ENCODE results near the gene RBCK1.

RBCK1 gene

DNA sequence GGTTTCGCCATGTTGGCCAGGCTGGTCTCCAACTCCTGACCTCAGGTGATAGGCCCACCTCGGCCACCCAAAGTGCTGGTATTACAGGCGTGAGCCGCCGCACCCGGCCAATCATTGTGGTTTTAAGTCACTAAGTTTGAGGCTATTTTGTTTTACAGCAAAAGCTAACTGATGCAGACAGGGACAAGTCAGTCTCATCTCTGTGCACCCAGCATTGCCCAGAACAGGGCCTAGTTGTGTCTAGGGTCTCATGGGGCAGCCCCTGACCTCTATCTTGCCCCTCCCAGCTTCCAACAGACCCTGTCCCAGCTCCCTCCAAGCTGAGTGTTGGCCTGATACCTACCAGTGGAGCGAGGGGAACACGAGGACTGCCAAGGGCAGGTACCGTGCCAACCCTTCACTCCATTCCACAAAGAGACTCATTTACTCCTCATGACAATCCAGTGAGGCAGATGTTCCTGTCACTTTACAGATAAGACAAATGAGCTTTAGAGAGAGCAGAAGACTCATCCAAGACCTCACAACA is 8.9 kb upstream of the RBCK1 start:
- no peak for DNase-seq (ENCODE audit: low spot score)

DNA sequence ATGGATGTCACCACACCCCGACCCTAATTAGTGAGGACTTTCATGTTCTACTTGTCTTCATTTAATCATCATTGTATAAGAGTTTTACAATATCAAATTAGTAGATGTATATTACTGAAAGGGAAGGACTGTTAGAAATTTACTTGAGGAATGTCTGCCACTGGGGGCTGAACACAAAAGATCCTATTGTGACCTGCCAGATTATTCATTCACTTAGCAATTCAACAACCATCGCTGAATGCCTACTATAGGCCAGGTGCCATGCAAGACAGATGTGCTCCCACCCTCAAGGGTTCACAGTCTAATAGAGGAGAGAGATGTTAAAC is 8.0 kb upstream of the RBCK1 start:
- DNase-seq (ENCODE audit: low spot score), result no peak

DNA sequence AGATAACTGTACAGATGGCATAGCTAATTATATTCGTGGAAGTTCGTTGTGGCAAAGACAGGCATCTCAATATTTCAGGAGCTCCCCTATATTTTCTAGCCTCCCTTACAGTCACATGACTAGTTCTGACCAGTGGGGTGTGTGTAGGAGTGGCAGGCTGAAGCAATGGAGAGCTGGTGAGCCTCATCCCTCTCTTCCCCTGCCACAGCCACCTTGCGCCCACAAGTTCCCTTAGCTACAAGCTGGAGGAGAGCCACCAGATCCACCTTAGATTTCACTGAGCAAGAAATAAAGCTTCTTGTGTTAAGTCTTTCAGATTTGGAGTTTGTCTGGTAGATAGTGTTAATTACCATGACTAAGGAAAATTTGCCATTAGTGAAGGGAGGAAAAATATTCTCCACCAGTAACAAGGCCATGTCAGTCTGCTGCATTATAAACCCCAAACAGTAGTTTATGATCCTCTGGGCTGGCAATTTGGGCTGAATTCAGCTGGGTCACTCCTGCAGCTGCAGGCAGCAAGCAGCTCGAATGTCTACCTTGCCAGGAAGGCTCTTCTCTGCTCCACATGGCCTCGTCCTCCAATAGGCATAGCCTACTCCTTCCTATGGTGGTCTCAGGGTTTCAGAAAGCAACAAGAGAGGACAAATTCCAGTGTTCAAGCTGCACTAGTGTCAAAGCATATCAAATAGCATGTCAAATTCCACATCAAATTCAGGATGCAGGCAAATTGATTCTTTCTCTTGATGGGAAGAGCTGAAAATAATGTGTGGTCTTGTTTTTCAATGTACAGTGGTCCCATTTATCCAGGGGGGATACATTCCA is 7.4 kb upstream of the RBCK1 start:
- no peak for DNase-seq (ENCODE audit: low spot score)

DNA sequence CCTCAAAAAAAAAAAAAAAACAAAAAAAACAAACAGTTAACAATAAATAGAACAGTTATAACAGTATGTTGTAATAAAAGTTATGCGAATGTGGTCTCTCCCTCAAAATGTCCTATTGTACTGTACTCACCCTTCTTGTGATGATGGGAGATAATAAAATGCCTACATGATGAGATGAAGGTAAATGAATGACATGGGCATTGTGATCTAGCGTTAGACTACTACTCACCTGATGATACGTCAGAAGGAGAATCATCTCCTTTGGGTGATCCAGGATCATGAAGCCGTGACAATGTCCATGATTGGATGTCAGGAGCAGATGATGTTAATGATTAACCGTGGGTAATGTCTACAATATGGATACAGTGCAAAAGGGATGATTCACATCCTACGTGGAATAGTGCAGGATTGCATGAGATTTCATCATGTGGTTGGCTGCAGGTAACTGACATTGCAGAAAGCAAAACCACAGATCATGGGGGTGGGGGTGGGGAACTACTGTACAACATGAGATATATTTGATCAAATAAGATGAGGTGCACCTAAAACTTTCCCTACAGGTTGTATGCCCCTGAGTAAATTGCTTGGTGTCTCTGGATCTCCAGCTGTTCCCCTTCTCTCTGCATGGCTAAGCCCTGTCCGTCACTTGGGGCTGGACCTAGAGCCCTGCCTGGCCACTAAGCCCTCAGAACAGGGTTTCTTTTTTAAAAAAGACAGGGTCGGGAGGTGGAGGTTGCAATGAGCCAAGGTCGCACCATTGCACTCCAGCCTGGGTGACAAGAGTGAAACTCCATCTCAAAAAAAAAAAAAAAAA is 6.2 kb upstream of the RBCK1 start:
- no peak for DNase-seq (ENCODE audit: low spot score)

DNA sequence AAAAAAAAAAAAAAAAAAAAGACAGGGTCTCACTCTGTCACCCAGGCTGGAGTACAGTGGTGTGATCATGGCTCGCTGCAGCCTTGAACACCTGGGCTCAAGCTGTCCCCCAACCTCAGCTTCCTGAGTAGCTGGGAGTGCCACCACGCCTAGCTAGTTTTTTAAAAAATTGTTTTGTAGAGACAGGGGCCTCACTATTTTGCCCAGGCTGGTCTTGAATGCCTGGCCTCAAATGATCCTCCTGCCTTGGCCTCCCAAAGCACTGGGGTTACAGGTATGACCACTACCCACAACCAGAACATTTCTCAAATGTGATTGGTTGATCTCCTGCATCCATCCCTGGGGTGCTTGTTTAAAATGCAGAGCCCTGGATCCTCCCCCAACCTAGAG is 5.6 kb upstream of the RBCK1 start:
- no peak for DNase-seq (ENCODE audit: low spot score)

DNA sequence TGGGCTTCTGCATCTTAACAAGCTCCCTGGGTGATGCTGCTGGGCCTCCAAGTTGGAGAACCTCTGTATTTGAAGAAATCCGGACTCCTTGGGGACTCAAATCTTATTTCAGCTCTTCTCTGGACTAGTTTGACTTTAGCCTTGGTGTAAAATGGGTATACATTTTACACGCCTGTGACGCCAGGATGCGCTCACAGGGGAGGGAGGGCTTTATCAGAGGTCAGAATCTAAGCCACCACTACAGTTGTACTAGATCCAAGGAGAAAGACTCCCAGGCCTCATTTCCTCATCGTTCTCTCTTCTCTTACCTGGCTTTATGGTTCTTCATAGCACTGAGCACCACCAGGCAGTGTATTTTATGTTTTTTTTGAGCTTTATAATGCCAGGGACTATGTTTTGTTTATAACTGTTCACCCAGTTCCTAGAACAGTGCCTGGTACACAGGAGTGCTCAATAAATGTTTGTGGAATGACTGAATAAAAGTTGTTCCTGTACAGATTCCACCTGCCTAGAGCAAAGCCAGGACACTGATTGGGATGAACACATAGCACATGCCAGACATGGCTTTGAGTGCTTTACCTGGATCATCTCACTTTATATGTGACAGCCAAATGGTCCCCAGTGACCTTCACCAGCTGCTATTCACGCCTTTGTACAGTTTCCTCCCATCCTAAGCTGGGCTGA is 5.1 kb upstream of the RBCK1 start:
- DNase-seq (ENCODE audit: low spot score), result no peak

DNA sequence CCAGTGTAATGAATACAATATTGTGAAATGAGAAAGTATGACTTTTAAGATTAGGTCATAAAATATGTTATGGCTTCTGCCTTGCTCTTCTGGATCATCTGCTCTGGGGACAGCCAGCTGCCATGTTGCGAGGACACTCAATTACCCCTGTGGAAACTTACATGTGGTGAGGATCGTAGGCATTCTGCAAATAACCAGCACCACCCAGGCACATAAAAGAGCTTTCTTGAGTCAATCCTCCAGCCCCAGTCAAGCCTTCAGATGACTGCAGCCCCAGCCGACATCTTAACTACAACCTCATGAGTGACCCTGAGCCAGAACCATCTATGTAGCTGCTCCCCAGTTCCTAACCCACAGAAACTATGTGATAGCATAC is 4.5 kb upstream of the RBCK1 start:
- DNase-seq (ENCODE audit: low spot score), result no peak

DNA sequence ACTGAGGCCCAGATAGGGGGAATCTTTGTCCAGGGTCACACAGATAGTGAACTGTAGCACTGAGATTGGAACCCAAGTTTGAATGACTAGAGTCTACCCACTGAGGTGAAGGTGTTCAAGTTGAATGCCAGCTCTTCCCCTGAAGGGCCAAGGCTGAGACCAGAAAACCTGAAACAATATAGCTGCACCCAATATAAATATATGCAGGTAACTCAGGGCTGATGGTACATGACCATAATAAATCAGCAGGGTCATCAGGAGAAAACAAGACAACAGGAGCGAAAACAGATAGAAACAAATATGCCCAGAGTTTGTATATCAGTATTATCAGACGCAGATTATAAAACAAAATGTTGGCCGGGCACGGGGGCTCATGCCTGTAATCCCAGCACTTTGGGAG is 4.0 kb upstream of the RBCK1 start:
- DNase-seq (ENCODE audit: low spot score), result no peak

DNA sequence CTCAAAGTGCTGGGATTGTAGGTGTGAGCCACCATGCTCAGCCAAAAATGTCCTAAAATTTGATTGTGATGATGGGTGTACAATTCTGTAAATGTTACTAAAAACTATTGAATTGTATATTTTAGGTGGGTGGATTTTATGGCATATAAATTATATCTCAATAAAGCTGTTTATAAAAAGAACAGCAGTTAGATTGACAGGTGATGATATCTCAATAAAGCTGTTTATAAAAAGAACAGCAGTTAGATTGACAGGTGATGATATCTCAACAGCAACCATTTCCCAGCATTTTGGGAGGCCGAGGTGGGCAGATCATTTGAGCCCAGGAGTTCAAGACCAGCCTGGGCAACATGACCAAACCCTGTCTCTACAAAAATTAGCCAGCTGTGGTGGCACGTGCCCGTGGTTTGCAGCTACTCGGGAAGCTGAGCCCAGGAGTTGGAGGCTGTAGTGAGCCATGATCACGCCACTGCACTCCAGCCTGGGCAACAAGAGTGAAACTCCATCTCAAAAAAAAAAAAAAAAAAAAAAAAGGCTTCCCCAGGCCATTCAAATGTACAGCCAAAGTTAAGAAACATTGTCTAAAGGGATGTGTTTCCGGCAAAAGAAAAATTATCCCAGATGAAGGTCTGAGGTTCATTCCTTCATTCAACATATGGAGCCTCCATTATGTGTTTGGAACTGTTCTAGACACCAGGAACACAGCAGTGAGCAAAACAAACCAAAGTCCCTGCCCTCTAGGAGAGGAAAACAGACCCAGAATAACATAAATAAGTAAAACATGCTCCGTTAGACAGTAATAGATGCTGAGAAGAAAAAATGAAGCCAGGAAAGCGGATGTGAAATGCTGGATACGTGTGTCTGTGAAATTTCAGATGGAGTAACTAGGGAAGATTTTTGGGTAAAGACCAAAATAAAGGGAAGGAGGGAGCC is 1.6 kb upstream of the RBCK1 start:
- DNase-seq (ENCODE audit: low spot score), result no peak

DNA sequence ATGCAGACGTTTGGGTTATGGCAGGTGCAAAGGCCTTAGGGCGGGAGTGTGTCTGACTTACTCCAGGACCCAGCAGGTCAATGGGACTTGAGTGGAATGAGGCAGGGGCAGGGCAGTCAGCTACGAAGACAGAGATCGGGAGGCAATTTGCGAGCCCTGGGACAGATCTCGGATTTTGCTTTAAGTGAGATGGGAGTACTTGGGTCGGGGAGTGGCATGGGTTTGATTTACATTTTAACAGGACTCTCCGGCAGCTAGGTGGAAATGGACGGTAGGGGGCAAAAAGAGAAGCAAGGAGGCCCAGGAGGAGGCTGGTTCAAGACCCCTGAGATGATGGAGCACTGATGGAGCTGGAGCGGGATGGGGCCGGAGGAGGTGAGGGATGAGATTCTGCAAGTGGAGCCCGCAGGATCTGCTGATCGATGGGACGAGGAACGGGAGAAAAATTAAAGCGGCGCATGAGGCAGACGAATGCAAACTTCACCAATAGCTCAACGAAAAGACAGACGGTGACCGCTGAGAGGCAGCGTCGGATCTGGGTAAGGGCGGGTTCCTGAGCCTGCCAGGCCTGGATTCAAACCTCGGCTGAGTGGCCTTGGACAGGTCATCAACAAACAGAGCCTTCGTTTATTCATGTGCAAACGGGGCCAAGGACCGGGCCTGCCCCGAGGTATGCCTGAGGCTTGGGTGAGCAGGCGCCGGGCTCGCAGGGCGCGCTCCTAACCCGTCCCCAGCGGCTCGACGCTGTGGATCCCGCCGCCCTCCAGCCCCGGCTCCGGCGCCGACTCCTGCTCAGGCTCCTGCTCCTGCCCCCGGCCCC is 756 bp upstream of the RBCK1 start:
- peak; percentile 94 for DNase-seq (ENCODE audit: low spot score)

DNA sequence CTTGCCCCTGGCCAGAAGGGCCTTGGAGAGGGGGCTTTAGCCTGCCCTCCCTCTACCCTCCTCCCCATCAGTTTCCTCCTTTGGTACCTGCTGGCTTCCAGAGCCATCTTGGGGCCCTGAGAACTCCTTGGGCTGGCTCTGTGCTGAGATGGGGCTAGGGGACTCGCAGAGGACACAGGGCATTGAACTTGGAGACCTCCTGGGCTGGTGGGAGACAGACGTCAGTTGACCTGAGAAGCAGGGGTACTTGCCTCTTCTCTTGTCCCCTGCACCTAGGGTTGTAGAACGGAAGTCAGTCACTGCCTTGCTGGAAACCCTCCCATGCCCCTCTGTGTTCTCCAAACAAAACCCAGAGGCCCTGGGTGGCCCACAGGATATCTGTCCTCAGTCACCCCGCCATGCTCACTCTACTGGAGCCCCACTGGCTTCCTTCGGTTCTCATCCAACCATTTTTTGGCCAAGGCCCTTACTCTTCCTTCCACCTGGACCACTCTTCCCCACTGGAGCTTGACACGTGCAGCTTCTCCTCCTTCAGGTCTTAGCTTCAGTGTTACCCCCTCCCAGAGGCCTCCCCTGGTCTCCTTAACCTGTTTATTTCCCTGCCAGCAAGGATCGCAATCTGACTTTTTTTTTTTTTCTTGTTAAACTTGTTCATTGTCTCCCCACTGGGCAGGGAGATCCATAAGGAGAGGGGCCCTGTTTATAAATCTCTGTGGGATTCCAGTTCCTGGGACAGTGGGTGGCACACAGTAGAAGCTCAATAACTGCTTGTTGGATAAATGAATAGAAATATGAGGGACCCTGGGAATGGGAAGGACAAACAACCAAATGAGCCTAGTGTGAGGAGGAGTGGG is 971 bp downstream of the RBCK1 start:
- no peak for DNase-seq (ENCODE audit: low spot score)

DNA sequence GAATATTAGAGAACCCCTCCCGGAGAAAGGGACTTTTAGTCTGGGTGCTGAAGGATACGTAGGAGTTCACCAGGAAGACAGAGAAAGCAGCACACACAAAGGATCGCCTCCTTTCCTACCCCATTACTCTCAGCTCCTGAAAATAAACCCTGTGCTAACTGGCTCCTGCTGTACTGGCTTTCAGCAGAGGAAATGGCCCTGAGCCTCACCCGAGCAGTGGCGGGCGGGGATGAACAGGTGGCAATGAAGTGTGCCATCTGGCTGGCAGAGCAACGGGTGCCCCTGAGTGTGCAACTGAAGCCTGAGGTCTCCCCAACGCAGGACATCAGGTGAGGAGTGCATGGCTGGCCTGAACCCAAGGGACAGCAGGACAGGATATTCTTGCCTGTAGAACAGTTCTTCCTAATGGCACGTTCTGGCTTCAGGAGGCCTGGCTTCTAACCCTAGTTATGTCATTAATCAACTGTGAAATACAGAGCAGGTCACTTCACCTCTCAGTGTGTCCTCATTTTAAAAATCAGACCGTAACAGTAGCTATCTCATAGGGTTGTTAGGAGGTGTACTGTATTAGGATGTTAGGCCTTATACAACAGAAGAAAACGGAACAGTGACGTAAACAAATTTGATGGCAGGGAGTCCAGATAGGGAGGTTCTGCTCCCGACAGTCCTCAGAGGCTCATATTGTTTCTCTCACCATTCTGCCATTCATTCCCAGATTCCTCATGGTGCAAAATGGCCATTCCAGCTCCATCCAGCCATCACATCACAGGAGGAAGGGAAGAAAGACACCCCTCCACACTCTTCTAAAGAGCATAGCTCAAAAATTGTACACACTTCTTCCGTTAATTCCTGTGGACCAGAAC is 1.8 kb downstream of the RBCK1 start:
- DNase-seq (ENCODE audit: low spot score), result no peak

DNA sequence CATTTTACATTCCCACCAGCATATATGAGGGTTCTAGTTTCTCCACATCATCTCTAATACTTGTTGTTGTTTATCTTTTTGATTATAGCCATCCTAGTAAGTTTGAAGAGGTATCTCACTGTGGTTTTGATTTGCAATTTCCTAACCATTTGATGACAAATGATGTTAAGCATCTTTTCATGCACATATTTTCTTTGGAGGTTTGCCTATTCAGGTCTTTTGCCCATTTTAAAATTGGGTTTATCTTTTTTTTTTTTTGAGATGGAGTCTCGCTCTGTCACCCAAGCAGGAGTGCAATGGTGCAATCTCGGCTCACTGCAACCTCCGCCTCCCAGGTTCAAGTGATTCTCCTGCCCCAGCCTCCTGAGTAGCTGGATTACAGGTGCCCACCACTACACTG is 4.0 kb downstream of the RBCK1 start:
- no peak for DNase-seq (ENCODE audit: low spot score)

DNA sequence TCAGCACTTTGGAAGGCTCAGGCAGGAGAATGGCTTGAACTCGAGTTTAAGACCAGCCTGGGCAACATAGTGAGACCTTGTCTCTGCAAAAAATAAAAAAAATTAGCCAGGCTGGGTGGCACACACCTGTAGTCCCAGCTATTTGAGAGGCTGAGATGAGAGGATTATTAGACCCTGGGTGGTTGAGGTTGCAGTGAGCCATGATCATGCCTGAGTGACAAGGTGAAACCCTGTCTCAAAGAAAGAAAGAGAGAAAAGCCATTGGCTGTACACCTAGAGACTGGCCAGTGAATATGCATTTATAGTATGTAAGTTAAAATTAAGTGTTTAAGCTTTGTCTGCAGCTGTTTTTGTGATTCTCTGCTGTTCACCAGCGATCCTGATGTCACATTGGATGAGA is 6.1 kb downstream of the RBCK1 start:
- no peak for DNase-seq (ENCODE audit: low spot score)

DNA sequence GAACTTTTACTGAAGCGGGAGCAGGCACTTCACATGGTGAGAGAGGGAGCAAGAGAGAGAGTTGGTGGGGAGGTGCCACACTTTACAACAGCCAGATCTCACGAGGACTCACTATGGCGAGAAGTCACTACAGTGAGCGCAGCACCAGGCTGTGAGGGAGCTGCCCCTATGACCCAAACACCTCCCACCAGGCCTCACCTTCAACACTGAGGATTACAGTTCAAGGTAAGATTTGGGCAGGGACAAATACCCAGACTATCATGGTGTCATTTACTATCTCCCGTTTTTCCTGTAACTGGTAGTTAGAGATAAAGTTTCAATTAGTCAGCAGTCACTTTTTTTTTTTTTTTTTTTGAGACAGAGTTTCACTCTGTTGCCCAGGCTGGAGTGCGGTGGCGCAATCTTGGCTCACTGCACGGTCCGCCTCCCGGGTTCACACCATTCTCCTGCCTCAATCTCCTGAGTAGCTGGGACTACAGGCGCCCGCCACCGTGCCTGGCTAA is 7.8 kb downstream of the RBCK1 start:
- DNase-seq (ENCODE audit: low spot score), result no peak

DNA sequence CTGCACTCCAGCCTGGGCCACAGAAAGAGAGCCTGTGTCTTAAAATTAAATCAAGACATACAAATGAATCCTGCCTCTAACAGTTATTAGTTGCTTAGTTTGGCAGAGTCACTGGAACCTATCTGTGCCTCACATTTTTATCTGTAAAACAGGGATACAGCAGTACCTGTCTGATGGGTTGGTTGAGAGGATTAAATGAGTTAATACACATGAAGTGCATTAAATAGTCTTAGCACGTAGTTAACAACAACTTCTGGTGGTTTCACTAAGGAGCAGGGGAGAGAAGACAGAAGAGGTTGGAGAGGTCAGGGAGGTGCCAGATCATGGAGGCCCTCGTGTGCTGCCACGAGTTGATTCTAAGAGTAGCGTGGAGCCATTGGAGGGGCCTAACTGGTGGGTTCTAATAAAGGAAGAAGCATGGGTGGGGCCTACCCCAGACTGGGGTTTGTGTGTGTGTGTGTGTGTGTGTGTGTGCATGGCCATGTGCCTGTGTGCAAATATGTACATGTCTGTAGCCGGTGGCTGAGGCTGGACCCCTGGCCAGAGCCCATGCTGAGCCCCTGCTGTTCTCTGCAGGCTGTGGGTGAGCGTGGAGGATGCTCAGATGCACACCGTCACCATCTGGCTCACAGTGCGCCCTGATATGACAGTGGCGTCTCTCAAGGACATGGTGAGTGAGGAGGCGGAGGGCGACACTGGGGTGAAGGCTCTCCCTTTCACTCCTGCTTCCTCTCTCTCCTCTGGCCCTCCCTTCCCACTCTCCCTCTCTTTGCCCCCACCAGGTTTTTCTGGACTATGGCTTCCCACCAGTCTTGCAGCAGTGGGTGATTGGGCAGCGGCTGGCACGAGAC is 9.1 kb downstream of the RBCK1 start:
- no peak for DNase-seq (ENCODE audit: low spot score)

DNA sequence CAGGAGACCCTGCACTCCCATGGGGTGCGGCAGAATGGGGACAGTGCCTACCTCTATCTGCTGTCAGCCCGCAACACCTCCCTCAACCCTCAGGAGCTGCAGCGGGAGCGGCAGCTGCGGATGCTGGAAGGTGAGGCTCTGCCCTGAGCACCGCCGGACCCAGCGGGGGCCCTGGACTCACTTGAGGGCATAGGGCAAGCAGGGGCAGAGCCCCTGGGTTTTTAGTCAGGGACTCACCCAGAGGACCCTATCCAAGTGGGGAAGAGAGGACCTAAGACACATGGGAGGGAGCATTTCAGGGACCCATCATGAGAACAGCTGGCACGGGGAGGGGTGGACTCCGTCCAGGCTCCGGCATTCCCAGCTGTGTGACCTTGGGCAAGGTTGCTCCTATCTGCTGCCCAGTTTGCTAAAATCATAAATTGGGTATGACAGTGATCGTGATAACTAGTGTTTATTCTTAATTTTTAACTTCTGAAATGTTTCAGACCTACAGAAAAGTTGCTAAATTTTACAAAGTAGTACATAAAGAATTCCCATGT is 9.8 kb downstream of the RBCK1 start:
- DNase-seq (ENCODE audit: low spot score), result no peak

Data from GM03348 (cell line).